ENCODE results near the gene MIF. TPM values are rescaled to one million over a fixed set of nuclear protein-coding genes. Genes with fewer than 3 reads are reported as not detected.

MIF gene
- polyA plus RNA-seq, 2 of the 4 experiments (the other 2 are of a cell fraction): 197 to 776 TPM

GRCh38 chr22:23925020-23925606 is 30.9 kb downstream of the MIF start (continued):
- no peak for TF ChIP-seq REST (IDR thresholded peaks at IDR 0.05)

- POLR2A ChIA-PET: no interaction called here
- CTCF ChIA-PET: interaction anchor here (1.0 to 1.4 kb wide), 2 partner anchors 25 to 37 kb away, joined by 3 read pairs; no protein-coding TSS in a partner anchor
- ATAC-seq (no peak), FAIRE-seq (no peak), DNase-seq (ENCODE audit: low read depth in 1 of 2, low spot score in 1 of 2) (no peak)
- 37% methylated on average over 14 of the region's 14 CpGs for WGBS (ENCODE audit: missing lambda C conversion rate)
- no peak overlapping the region for H3K27ac ChIP-seq
- H3K4me1 ChIP-seq: peaks cover 7% of the 10 kb centered on the region; the same call in 2 of the 3 replicates
- H3K9me3 ChIP-seq: peaks cover 13% of the 10 kb centered on the region; the same call in 2 of the 3 replicates
- H3K4me3 ChIP-seq: no peak overlapping the region
- TF ChIP-seq CHD4 (IDR thresholded peaks at IDR 0.05; ENCODE audit: borderline replicate concordance): no peak
- no peak for TF ChIP-seq SREBF2 (IDR thresholded peaks at IDR 0.05)
- TF ChIP-seq HMGXB4 (CRISPR knock-in tag; IDR thresholded peaks at IDR 0.05; ENCODE audit: borderline replicate concordance): no peak
- no peak for TF ChIP-seq ATOH8 (CRISPR knock-in tag; IDR thresholded peaks at IDR 0.05; ENCODE audit: low read depth)
- TF ChIP-seq ZSCAN20 (CRISPR knock-in tag; IDR thresholded peaks at IDR 0.05): no peak
- no peak overlapping the region for H3K4me2 ChIP-seq
These were observed 32.4 kb downstream of the MIF start for GRCh38 chr22:23926561-23926960.

- CTCF ChIA-PET: interaction anchor here (0.9 to 1.0 kb wide), 2 partner anchors 9 to 42 kb away, joined by 3 read pairs; no protein-coding TSS in a partner anchor
- POLR2A ChIA-PET: interaction anchor here (0.7 kb wide), 1 partner anchor 44 kb away, joined by 3 read pairs; the partner anchor contains the start of gene MIF
- DNase-seq (ENCODE audit: low read depth in 1 of 2, low spot score in 1 of 2) (no peak), ATAC-seq (no peak), FAIRE-seq (no peak)
- H3K4me1 ChIP-seq: no peaks in the 10 kb centered on the region
- no peaks in the 10 kb centered on the region for H3K9me3 ChIP-seq
- H3K4me2 ChIP-seq: no peak overlapping the region
- no peak for TF ChIP-seq FOSL2 (IDR thresholded peaks at IDR 0.05)
- no peak for TF ChIP-seq FOSL2 (CRISPR knock-in tag; IDR thresholded peaks at IDR 0.05)
- no peak for TF ChIP-seq CBX2 (IDR thresholded peaks at IDR 0.05; ENCODE audit: borderline replicate concordance, low read depth)
- TF ChIP-seq POLR2A (IDR thresholded peaks at IDR 0.05; ENCODE audit: low read length): no peak
- no peak for TF ChIP-seq MAZ (IDR thresholded peaks at IDR 0.05; ENCODE audit: borderline replicate concordance, low read depth, low read length)
- no peak for TF ChIP-seq CHD2 (IDR thresholded peaks at IDR 0.05; ENCODE audit: low read length, partially characterized antibody)
- no peak for TF ChIP-seq HOXB5 (CRISPR knock-in tag; IDR thresholded peaks at IDR 0.05)
- no peak for TF ChIP-seq MAX (IDR thresholded peaks at IDR 0.05)
- no peak for TF ChIP-seq ESRRA (IDR thresholded peaks at IDR 0.05; ENCODE audit: borderline replicate concordance, low read length)
- H3K4me3 ChIP-seq: no peak overlapping the region
- H3K27ac ChIP-seq: no peak overlapping the region
- WGBS (ENCODE audit: missing lambda C conversion rate): 75% methylated on average over 5 of the region's 5 CpGs
These were observed 44.3 kb downstream of the MIF start for GRCh38 chr22:23938328-23939016.
